ENCODE data around the gene TNF.
A peak's percentile ranks its signal among the peaks of the same experiment; 100 is the strongest.
"Not testable (repeated sequence)": the region's sequence is repeated elsewhere in the genome, so short reads cannot be mapped to it uniquely, and the experiment has no call there.

TNF gene

GRCh38 chr6:31587791-31588777 is 12.7 kb downstream of the TNF start:
- FAIRE-seq = no peak
- DNase-seq (ENCODE audit: low spot score) = no peak

- FAIRE-seq (no peak), DNase-seq (ENCODE audit: low spot score) (no peak)
Observed at GRCh38 chr6:31588871-31589650, 13.7 kb downstream of the TNF start.

GRCh38 chr6:31590691-31591090 is 15.3 kb downstream of the TNF start:
- DNase-seq (ENCODE audit: low spot score); FAIRE-seq: not testable (repeated sequence)

GRCh38 chr6:31592396-31592771 is 17.0 kb downstream of the TNF start:
- FAIRE-seq = no peak
- DNase-seq (ENCODE audit: low spot score) = no peak

GRCh38 chr6:31597006-31597405 is 21.6 kb downstream of the TNF start:
- no peak for FAIRE-seq
- no peak for DNase-seq (ENCODE audit: low spot score)

GRCh38 chr6:31607317-31607716 is 32.0 kb downstream of the TNF start:
- FAIRE-seq = no peak
- no peak for DNase-seq (ENCODE audit: low spot score)

GRCh38 chr6:31609519-31610406 is 34.4 kb downstream of the TNF start:
- FAIRE-seq = no peak
- no peak for DNase-seq (ENCODE audit: low spot score)

- FAIRE-seq = no peak
- no peak for DNase-seq (ENCODE audit: low spot score)
Observed at GRCh38 chr6:31610968-31611367, 35.6 kb downstream of the TNF start.

- FAIRE-seq = no peak
Observed at GRCh38 chr6:31614075-31614619, 38.8 kb downstream of the TNF start.

GRCh38 chr6:31614684-31615578 is 39.6 kb downstream of the TNF start, which contains the start of gene AIF1:
Gene AIF1 (plus strand): TSS chr6:31615234. CDS start chr6:31615330, 96 bp downstream.
- FAIRE-seq (no peak), DNase-seq (ENCODE audit: low spot score) (no peak)

More at GRCh38 chr6:31614075-31614619, 38.8 kb downstream of the TNF start:
- no peak for DNase-seq (ENCODE audit: low spot score)

- no peak for DNase-seq (ENCODE audit: low spot score)
- no peak for FAIRE-seq
Observed at GRCh38 chr6:31615748-31616147, 40.4 kb downstream of the TNF start.

GRCh38 chr6:31617010-31617409 is 41.6 kb downstream of the TNF start:
- DNase-seq (ENCODE audit: low spot score) (no peak), FAIRE-seq (no peak)

- FAIRE-seq = peak; percentile 13
- DNase-seq (ENCODE audit: low spot score) = peak; percentile 96
Observed at GRCh38 chr6:31619805-31620585, 44.6 kb downstream of the TNF start.

GRCh38 chr6:31620586-31621319 is 45.4 kb downstream of the TNF start, which contains the start of gene PRRC2A:
Gene PRRC2A (plus strand): TSS chr6:31620715. CDS start chr6:31622790, 2,075 bp downstream.
- peak; percentile 98 for DNase-seq (ENCODE audit: low spot score)

GRCh38 chr6:31621320-31621939 is 46.1 kb downstream of the TNF start:
- DNase-seq (ENCODE audit: low spot score) = no peak
- FAIRE-seq = no peak

More at GRCh38 chr6:31620586-31621319, 45.4 kb downstream of the TNF start, which contains the start of gene PRRC2A:
- no peak for FAIRE-seq

- FAIRE-seq (no peak), DNase-seq (ENCODE audit: low spot score) (no peak)
Observed at GRCh38 chr6:31621991-31622390, 46.6 kb downstream of the TNF start.

- DNase-seq (ENCODE audit: low spot score) (no peak), FAIRE-seq (no peak)
Observed at GRCh38 chr6:31622684-31623091, 47.3 kb downstream of the TNF start.

- FAIRE-seq (no peak), DNase-seq (ENCODE audit: low spot score) (no peak)
Observed at GRCh38 chr6:31624070-31624469, 48.7 kb downstream of the TNF start.
